Measurements from ENCODE around the gene EGFR.

Gene EGFR

GRCh38 chr7:55253188-55253587, 234.4 kb downstream of the EGFR start:
- Mint-ChIP-seq H3K36me3 (no peaks in the 10 kb centered on the region), H3K9me3 (ENCODE audit: low read depth) (no peaks in the 10 kb centered on the region), H3K4me3 (peak overlapping the region; percentile 66), H3K27ac (no peak overlapping the region), H3K4me1 (ENCODE audit: low read depth) (peaks cover 11% of the 10 kb centered on the region), H3K27me3 (peaks cover 29% of the 10 kb centered on the region)

GRCh38 chr7:55254242-55254595, 235.4 kb downstream of the EGFR start:
- H3K27ac Mint-ChIP-seq: no peak overlapping the region

GRCh38 chr7:55254596-55255495, 236.0 kb downstream of the EGFR start:
- Mint-ChIP-seq H3K4me3 (peak overlapping the region; percentile 88), H3K27me3 (peaks cover 31% of the 10 kb centered on the region), H3K36me3 (no peaks in the 10 kb centered on the region), H3K4me1 (ENCODE audit: low read depth) (peaks cover 11% of the 10 kb centered on the region), H3K9me3 (ENCODE audit: low read depth) (no peaks in the 10 kb centered on the region), H3K27ac (peak overlapping the region; percentile 11)

More at GRCh38 chr7:55254242-55254595, 235.4 kb downstream of the EGFR start:
- no peaks in the 10 kb centered on the region for H3K36me3 Mint-ChIP-seq
- H3K4me1 Mint-ChIP-seq (ENCODE audit: low read depth): peaks cover 11% of the 10 kb centered on the region
- H3K4me3 Mint-ChIP-seq: peak overlapping the region; percentile 52
- H3K9me3 Mint-ChIP-seq (ENCODE audit: low read depth): no peaks in the 10 kb centered on the region
- peaks cover 29% of the 10 kb centered on the region for H3K27me3 Mint-ChIP-seq

- Mint-ChIP-seq H3K36me3 (no peaks in the 10 kb centered on the region), H3K27ac (peak overlapping the region; percentile 11)
These were observed 237.0 kb downstream of the EGFR start for GRCh38 chr7:55255496-55256445.

GRCh38 chr7:55258631-55259030, 239.8 kb downstream of the EGFR start:
- Mint-ChIP-seq H3K27ac (no peak overlapping the region), H3K36me3 (no peaks in the 10 kb centered on the region), H3K9me3 (ENCODE audit: low read depth) (no peaks in the 10 kb centered on the region), H3K4me1 (ENCODE audit: low read depth) (peaks cover 11% of the 10 kb centered on the region), H3K27me3 (peaks cover 22% of the 10 kb centered on the region), H3K4me3 (no peak overlapping the region)

More at GRCh38 chr7:55255496-55256445, 237.0 kb downstream of the EGFR start:
- Mint-ChIP-seq H3K4me3 (peak overlapping the region; percentile 88), H3K27me3 (peaks cover 34% of the 10 kb centered on the region), H3K4me1 (ENCODE audit: low read depth) (peaks cover 11% of the 10 kb centered on the region), H3K9me3 (ENCODE audit: low read depth) (no peaks in the 10 kb centered on the region)

GRCh38 chr7:55260171-55260570, 241.4 kb downstream of the EGFR start:
- Mint-ChIP-seq H3K4me3 (no peak overlapping the region), H3K4me1 (ENCODE audit: low read depth) (peaks cover 7% of the 10 kb centered on the region), H3K36me3 (no peaks in the 10 kb centered on the region), H3K9me3 (ENCODE audit: low read depth) (no peaks in the 10 kb centered on the region), H3K27me3 (peaks cover 16% of the 10 kb centered on the region), H3K27ac (no peak overlapping the region)

GRCh38 chr7:55260676-55261385, 242.0 kb downstream of the EGFR start:
- H3K9me3 Mint-ChIP-seq (ENCODE audit: low read depth): no peaks in the 10 kb centered on the region
- H3K27me3 Mint-ChIP-seq: peaks cover 14% of the 10 kb centered on the region
- H3K36me3 Mint-ChIP-seq: no peaks in the 10 kb centered on the region
- H3K4me3 Mint-ChIP-seq: no peak overlapping the region
- no peak overlapping the region for H3K27ac Mint-ChIP-seq
- H3K4me1 Mint-ChIP-seq (ENCODE audit: low read depth): peaks cover 4% of the 10 kb centered on the region
